HTERT RPE-1 (cell line): ENCODE measurements around the gene PNMA5.
"Not testable (repeated sequence)": the region's sequence is repeated elsewhere in the genome, so short reads cannot be mapped to it uniquely, and the experiment has no call there.

ENCODE experiments used
- in situ Hi-C: fragments of 300-500 bp; cut with MboI; formaldehyde crosslinking; loops from 4 replicates; pipeline ENCODE4 v1.14.3; 2020; ENCODE audit warnings: low sequenced_read_pairs

The PNMA5 gene

GRCh38 chrX:152993933-152994332 is at the start of gene PNMA5:
PNMA5 (minus strand) TSS chrX:152994116; CDS start chrX:152991598, 2,518 bp downstream.
- in situ Hi-C loops = no loop called here

- in situ Hi-C loops = no loop called here
These were observed 38.6 kb upstream of the PNMA5 start for GRCh38 chrX:153032397-153033118.

DNA sequence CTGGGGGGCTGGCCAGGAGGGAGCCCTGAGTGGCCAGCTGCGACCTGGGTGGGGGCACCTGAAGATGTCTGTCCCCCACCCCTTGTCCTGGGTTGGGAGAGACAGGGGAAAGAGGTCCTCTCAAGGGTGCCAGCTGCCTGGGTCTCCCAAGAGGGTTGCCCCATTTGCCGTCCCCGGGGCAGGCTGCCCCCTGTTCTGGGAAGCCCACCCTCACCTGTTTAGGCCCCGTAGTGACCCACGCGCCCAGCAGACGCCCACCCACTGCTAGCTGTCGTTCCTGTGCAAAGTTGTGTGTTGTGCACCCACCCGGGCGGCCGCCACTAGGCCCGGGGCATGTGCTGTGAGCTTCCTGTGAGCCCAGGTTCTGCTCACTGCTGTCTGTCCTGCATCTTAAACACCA is 36.9 kb upstream of the PNMA5 start:
- in situ Hi-C loops = no loop called here

- in situ Hi-C loops = no loop called here
These were observed 36.0 kb upstream of the PNMA5 start for GRCh38 chrX:153029875-153030274.

GRCh38 chrX:153029162-153029561 is 35.2 kb upstream of the PNMA5 start:
- in situ Hi-C loops = no loop called here

DNA sequence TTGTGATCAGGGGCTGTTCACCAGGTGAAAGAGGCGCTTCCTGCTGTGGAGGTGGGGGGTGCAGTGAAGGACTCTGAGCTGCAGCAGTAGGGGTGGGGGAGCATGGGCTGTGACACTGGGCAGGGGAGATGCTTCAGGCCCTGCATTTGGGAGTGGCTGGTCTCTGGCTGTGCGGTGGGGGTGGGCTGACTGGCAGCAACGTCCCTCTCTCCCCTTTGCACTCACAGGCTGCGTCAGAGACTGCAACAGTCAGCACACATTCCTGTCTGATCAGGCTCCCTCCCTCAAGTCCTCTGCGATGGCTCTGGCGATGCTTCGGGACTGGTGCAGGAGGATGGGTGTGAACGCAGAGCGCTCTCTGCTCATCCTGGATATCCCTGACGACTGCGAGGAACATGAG is 34.6 kb upstream of the PNMA5 start:
- in situ Hi-C loops = not testable (repeated sequence)

- in situ Hi-C loops = not testable (repeated sequence)
These were observed 32.6 kb upstream of the PNMA5 start for GRCh38 chrX:153026501-153026900.

DNA sequence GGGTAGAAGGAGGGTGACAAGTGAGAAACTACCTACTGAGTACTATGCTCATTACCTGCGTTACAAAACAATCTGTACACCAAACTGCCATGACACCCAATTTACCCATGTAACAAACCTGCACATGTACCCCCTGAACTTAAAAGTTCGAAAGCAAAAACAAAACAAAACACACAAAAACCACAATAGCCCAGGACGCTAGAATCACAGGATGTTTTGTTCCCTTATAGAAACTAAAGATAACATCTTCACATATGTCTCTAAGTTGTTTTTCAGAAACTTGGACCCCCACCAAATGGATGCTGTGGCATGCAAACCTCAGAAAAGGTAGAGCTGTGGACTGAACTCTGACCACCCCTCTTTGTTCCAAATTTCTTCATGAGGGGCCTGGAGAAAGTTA is 25.2 kb upstream of the PNMA5 start:
- in situ Hi-C loops = no loop called here

DNA sequence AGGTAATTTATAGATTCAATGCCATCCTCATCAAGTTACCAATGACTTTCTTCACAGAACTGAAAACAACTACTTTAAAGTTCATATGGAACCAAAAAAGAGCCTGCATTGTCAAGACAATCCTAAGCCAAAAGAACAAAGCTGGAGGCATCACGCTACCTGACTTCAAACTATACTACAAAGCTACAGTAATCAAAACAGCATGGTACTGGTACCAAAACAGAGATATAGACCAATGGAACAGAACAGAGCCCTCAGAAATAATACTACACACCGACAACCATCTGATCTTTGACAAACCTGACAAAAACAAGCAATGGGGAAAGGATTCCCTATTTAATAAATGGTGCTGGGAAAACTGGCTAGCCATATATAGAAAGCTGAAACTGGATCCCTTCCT is 23.3 kb upstream of the PNMA5 start:
- in situ Hi-C loops = not testable (repeated sequence)

- in situ Hi-C loops = no loop called here
These were observed 10.9 kb upstream of the PNMA5 start for GRCh38 chrX:153004780-153005179.

DNA sequence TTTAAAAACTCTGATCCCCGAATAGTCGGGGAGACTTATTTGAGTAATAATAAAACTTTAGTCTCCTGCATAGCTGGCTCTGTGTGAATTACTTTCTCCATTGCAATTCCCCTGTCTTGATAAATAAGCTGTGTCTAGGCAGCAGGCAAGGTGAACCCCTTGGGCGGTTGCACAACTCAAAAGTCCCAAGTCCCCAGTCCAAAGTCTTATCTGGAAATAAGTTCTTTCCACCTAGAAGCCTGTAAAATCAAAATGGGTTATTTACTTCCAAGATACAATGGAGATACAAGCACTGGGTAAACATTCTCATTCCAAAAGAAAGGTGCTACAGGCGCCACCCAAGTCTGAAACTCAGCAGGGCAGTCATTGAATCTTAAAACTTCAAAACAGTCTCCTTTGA is 10.1 kb upstream of the PNMA5 start:
- in situ Hi-C loops = no loop called here

DNA sequence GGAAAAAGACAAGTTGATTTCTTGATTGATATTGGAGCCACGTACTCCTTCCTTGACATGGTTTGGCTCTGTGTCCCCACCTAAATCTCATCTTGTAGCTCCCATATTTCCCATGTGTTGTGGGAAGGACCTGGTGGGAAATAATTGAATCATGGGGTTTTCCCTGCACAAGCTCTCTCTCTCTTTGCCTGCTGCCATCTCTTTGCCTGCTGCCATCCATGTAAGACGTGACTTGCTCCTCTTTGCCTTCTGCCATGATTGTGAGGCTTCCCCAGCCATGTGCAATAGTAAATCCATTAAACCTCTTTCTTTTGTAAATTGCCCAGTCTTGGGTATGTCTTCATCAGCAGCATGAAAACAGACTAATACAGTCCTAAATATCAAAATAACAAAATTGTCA is 8.3 kb upstream of the PNMA5 start:
- in situ Hi-C loops = not testable (repeated sequence)

DNA sequence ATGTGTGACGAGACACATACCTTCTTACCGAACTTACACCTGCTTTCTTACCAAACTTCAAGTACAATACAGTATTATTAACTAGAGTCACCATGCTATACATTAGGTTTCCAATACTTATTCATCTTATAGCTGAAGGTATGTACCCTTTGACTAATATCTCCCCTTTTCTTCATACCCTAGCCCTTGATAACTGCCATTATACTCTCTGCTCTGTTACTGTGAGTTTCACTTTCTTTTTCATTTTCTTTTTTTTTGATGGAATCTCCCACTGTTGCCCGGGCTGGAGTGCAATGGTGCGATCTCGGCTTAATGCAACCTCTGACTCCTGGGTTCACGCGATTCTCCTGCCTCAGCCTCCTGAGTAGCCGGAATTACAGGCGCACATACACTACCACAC is 3.4 kb upstream of the PNMA5 start:
- in situ Hi-C loops = no loop called here

- in situ Hi-C loops = no loop called here
These were observed 1.8 kb downstream of the PNMA5 start for GRCh38 chrX:152992115-152992514.

DNA sequence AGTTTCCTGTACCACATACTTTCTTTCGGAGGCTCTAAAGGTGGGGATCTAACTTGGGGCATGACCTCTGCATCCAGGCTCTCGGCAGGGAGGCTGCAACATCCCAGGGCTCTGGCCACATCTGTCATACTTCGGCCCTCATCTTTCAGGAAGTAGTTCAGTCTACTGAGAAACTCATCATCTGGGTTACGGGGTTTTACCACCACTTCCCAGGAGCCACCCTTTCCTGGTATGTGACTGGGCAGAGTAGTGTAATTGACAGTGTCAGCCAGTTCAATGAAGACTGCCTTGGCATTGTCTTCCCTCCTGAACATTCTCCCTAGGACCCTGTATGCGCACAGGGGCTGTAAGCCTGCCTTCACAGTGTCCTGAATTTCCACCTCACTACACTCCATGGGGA is 2.8 kb downstream of the PNMA5 start:
- in situ Hi-C loops = no loop called here

DNA sequence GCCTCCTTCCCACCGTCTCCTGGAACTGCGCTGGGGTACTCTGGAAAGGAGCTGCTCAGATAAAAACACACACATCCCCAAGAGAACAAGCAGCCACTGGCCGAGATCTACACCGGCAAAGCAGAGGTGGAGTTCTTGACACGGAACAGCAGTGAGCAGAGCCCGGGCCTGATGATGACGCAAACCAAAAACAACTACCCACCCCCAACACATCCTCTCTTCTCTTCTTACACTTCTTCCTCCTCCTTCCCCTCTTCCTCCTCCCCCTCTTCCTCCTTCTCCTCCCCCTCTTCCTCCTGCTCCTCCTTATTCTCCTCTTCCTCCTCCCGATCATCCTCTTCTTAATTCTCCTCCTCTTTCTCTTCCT is 4.6 kb downstream of the PNMA5 start:
- in situ Hi-C loops = no loop called here

- in situ Hi-C loops = no loop called here
These were observed 5.2 kb downstream of the PNMA5 start for GRCh38 chrX:152988536-152989291.

DNA sequence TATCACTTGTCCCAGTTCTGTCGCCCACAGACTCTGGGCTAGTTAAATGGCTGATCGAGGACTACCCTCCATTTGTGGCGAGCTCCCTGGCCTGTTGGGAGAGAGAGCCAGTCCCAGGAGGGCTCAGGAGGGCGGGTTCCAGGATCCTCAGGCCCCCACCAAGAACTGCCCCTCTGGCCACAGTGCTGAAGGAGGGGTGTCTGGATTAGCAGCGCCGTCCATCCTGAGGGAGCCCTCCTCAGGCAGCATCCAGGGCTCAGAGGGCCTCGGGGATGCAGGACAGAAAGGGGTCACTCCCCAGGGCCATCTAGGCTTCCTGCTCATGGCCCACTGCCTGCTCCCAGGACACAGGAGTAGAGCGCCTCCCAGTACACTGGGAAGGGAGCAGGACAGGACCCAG is 6.1 kb downstream of the PNMA5 start:
- in situ Hi-C loops = no loop called here

DNA sequence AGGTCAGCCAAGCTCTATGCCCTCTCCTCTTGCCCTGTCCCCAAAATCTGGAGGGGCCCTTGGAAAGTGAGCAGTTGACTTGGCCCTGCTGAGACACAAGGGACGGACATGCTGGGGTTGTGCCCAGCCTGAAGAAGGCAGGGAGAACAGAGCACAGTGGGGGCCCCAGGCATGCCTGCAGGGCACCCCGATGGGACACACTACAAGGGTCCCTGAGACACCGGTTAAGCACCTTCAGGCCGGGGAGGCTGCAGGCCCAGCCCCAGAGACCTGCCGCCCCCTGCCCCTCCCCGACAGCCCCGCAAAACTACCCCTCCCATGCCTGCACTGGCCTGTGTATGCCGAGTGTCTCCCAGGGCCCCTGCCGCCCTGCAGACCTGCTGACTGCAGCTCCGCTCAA is 6.8 kb downstream of the PNMA5 start:
- in situ Hi-C loops = not testable (repeated sequence)

DNA sequence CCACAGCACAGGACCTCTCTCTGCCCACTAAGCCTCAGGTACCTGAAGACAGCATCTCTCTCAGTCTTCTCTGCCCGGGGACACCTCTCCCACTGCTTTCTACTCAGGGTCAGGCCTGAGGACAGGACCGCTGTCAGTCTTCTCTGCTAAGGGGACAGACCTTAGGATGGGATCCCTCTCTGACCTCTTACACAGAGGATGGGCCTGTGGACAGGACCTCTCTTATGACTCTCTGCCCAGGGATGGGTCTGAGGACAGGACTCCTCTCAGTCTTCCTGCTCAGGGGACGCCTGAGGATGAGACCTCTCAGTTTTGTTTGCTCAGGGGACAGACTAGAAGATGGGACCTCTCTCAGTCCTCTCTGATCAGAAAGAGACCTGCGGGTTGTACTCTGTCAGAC is 8.5 kb downstream of the PNMA5 start:
- in situ Hi-C loops = not testable (repeated sequence)

GRCh38 chrX:152968193-152968592 is 25.7 kb downstream of the PNMA5 start:
- in situ Hi-C loops = no loop called here

DNA sequence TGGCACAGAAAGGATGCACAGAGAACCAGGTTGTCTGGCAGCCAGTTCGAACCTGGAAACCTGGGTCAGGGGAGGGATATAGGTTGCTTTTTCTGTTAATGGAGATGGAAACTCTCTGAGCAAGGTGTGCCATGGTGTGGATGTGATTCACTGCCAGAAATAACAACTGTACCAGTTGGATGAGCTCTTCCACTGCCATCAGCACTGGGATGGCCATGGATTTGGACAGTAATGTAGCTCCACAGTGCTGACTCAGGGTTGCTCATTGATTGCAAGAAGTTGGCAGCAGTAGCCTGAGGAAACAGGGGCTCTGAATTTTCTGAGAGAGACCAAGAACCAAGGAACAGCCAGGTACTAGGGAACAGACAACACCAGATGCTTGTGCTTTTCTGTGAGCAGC is 33.8 kb downstream of the PNMA5 start:
- in situ Hi-C loops = no loop called here

- in situ Hi-C loops = no loop called here
These were observed 34.3 kb downstream of the PNMA5 start for GRCh38 chrX:152959626-152960025.
